Tibial artery (tissue), 4 donors: Measurements from ENCODE around the gene CSTB.

Experiments used
- DNase-seq, 2 donors: peaks; one replicate each; pipeline ENCODE4 v3.0.0-alpha.2; 2019
- H3K27ac ChIP-seq, 2 donors: fragments of 200-600 bp; sonication (generic) in 1 of 2; 1 replicate in 1 of 2; 2 replicates in 1 of 2; pipeline ENCODE4 v1.5.1; 2018 to 2019; ENCODE audit warnings: mild to moderate bottlenecking in 1 of 2
- H3K27me3 ChIP-seq, 2 donors: fragments of 200-600 bp; sonication (generic) in 1 of 2; one replicate each; pipeline versions ENCODE4 v1.5.1 to v1.6.0; 2016 to 2019
- H3K36me3 ChIP-seq, 3 donors: fragments of 200-600 bp; sonication (generic) in 2 of 3; one replicate each; pipeline ENCODE4 v1.5.1; 2016 to 2019; ENCODE audit warnings: mild to moderate bottlenecking in 2 of 3
- H3K4me1 ChIP-seq, 4 donors: fragments of 200-600 bp; sonication (generic) in 2 of 4; 1 replicate in 3 of 4; 2 replicates in 1 of 4; pipeline ENCODE4 v1.5.1; 2016 to 2019
- H3K4me3 ChIP-seq, 2 donors: fragments of 200-600 bp; sonication (generic) in 1 of 2; 1 replicate in 1 of 2; 2 replicates in 1 of 2; pipeline ENCODE4 v1.5.1; 2018 to 2019; ENCODE audit warnings: mild to moderate bottlenecking in 2 of 2
- H3K9me3 ChIP-seq, 3 donors: fragments of 200-600 bp; sonication (generic) in 1 of 3; one replicate each; pipeline ENCODE4 v1.5.1; 2016 to 2019
- intact Hi-C: fragments of 100-400 bp; cut with DNase I; formaldehyde crosslinking; loops from one replicate; pipeline ENCODE4 v1.15.0; 2023; ENCODE audit warnings: low total_unique reads
- TF ChIP-seq, protein P1 (sequence below), 2 experiments: fragments of 200-600 bp in 1 of 2; fragments of 450-650 bp in 1 of 2; IDR thresholded peaks; one replicate each; pipeline ENCODE4 v1.5.1; 2017 to 2019; ENCODE audit warnings: antibody characterized with exemption in 2 of 2, mild to moderate bottlenecking in 1 of 2, moderate library complexity in 1 of 2

The CSTB gene

DNA sequence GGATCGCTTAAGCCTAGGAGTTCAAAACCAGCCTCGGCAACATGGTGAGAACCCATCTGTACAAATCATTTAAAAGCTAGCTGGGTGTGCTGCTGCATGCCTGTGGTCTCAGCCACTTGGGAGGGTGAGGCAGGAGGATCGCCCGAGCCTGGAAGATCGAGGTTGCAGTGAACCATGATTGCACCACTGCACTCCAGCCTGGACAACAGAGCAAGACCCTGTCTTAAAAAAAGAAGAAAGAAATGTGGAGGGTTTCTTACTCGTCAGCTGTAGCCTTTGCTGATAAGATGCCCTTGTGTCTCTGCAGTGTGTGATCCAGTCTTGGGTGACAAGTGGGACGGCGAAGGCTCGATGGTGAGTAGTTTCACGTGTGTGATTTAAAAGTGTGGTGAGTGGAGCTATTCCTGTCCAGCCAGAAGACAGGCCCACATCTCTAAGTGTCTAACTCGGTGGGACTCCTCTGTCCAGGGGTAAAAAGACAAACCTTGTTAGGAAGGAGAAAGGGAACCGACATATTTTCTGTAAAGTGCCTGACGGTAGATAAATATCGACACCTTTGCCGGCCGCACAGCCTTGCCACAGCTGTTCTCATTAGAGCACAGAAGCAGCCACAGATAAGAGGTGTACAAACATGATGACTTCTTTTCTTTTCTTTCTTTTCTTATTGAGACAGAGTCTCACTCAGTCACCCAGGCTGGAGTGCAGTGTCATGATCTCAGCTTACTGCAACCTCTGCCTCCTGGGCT lies 30.2 kb downstream of the CSTB start:
- no peak for DNase-seq
- Histone ChIP-seq H3K27me3 (no peaks in the 10 kb centered on the region), H3K4me1 (peaks cover 0 to 6% (median 0%) of the 10 kb centered on the region in 4 donors), H3K9me3 (no peaks in the 10 kb centered on the region), H3K4me3 (no peak overlapping the region), H3K27ac (no peak overlapping the region), H3K36me3 (peaks cover 45 to 93% (median 68%) of the 10 kb centered on the region in 3 donors)
- TF ChIP-seq, protein P1, sequence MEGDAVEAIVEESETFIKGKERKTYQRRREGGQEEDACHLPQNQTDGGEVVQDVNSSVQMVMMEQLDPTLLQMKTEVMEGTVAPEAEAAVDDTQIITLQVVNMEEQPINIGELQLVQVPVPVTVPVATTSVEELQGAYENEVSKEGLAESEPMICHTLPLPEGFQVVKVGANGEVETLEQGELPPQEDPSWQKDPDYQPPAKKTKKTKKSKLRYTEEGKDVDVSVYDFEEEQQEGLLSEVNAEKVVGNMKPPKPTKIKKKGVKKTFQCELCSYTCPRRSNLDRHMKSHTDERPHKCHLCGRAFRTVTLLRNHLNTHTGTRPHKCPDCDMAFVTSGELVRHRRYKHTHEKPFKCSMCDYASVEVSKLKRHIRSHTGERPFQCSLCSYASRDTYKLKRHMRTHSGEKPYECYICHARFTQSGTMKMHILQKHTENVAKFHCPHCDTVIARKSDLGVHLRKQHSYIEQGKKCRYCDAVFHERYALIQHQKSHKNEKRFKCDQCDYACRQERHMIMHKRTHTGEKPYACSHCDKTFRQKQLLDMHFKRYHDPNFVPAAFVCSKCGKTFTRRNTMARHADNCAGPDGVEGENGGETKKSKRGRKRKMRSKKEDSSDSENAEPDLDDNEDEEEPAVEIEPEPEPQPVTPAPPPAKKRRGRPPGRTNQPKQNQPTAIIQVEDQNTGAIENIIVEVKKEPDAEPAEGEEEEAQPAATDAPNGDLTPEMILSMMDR (IDR thresholded peaks at IDR 0.05): no peak
- intact Hi-C loops: no loop called here

DNA sequence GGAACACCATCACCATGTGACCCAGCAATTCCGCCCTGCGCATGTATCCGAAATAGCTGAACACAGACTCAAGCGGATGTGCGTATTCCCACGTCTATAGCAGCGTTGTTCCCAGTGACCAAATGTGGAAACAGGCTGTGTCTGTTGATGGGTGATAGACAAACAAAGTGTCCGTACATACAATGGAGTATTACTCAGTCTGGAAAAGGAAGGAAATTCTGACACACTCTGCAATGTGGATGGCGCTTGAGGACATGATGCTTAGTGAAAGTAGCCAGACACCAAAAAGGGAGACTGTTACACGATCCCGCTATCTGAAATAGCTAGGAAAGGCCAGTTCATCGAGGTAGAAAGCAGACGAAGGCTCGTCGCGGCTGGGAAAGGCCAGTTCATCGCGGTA lies 31.4 kb downstream of the CSTB start:
- intact Hi-C loops: no loop called here
- H3K36me3 ChIP-seq: peaks cover 41 to 81% (median 59%) of the 10 kb centered on the region in 3 donors
- no peak overlapping the region for H3K4me3 ChIP-seq
- H3K27me3 ChIP-seq: no peaks in the 10 kb centered on the region
- no peaks in the 10 kb centered on the region for H3K9me3 ChIP-seq
- H3K27ac ChIP-seq: no peak overlapping the region
- DNase-seq: no peak
- peaks cover 0 to 12% (median 0%) of the 10 kb centered on the region in 4 donors for H3K4me1 ChIP-seq
- TF ChIP-seq, protein P1 (IDR thresholded peaks at IDR 0.05): no peak

DNA sequence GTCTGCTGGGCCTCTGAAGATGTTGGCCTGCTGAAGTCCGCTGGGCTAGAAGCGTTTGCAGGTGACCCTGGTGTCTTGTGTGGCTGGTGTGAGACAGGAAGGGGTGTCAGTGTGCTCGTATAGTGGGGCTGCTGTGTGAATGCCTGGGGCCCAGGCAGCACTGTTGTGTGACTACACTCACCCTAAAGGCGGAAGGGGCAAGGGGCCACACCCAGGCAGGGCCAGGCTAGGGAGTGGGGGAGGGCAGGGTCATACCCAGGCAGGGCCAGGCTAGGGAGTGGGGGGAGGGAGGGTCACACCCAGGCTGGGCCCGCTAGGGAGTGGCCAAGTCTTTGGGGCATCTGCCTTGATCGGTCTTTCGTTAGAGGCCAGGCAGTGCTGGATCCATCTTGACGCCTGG lies 32.2 kb downstream of the CSTB start:
- no peak for DNase-seq
- no peak overlapping the region for H3K4me3 ChIP-seq
- peaks cover 0 to 12% (median 0%) of the 10 kb centered on the region in 4 donors for H3K4me1 ChIP-seq
- TF ChIP-seq, protein P1 (IDR thresholded peaks at IDR 0.05): no peak
- no peaks in the 10 kb centered on the region for H3K27me3 ChIP-seq
- H3K9me3 ChIP-seq: no peaks in the 10 kb centered on the region
- intact Hi-C loops: no loop called here
- peaks cover 40 to 73% (median 51%) of the 10 kb centered on the region in 3 donors for H3K36me3 ChIP-seq
- H3K27ac ChIP-seq: no peak overlapping the region

DNA sequence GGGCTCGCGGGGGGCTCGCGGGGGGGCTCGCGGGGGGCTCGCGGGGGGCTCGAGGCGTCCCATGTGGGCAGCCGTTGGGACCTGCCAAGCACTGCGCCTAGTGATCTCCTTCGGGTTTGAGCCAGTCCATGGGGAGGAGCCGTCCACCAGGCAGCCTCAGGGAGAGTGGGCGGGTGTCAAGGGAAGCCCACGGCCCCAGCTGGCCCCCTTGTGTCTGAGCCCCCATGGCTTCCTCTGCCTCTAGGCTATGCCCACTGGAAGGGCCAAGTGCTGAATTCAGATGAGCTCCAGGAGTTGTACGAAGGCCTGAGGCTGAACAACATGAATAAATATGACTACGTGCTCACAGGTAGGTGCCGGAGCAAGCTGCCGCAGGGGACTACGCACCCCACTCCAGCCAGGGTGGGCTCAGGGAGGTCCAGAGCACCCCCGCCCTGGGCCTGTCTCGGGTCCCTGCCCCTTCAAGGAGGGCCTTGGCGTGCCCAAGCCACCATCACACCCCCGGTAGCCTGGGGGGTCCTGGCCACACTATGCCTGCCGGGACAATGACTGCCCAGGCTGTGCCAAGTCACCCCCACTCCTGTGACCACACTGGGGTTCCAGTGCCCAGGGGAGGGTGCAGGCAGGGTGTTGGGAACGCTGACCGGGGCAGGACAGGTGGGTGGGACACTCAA lies 34.5 kb downstream of the CSTB start:
- H3K27ac ChIP-seq: no peak overlapping the region
- no peak overlapping the region for H3K4me3 ChIP-seq
- DNase-seq: no peak
- no peaks in the 10 kb centered on the region for H3K9me3 ChIP-seq
- intact Hi-C loops: no loop called here
- no peaks in the 10 kb centered on the region for H3K27me3 ChIP-seq
- H3K36me3 ChIP-seq: peaks cover 27 to 66% (median 43%) of the 10 kb centered on the region in 3 donors
- peaks cover 0 to 12% (median 0%) of the 10 kb centered on the region in 4 donors for H3K4me1 ChIP-seq
- TF ChIP-seq, protein P1 (IDR thresholded peaks at IDR 0.05): no peak

DNA sequence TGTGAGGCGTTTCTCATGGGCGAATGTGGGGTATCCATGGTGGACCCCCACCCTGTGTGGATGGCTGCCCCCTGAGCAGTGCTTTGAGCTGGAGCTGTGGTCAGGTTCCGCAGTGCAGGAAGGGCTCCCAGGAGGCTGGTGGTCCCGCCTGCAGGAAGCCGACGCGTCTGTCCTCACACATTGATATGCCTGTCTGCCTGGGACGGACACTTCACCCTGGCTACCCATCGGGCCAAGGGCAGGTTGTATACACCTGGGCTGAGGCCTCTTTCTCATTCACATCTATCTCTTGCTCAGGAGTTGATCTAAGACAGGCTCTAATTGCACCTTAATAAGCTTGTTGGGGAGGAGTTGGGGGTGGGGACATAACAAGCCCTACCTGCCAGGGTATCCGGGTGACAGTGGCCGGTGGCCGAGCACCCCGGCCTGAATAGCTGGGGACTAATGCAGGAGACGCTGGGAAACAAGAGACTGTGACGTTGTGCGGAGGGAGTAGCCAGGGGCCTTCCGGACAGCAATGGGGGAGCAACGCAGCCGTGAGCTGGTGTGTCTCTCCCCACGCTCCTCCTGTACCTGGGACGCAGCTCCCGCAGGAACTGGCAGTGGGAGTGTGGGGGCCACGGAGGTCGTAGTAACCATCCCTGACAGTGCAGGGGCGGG lies 35.5 kb downstream of the CSTB start:
- intact Hi-C loops: no loop called here
- Histone ChIP-seq H3K4me3 (no peak overlapping the region), H3K4me1 (peaks cover 0 to 15% (median 0%) of the 10 kb centered on the region in 4 donors), H3K27ac (peak overlapping the region; percentile 44 to 64), H3K36me3 (peaks cover 20 to 65% (median 33%) of the 10 kb centered on the region in 3 donors), H3K27me3 (no peaks in the 10 kb centered on the region), H3K9me3 (no peaks in the 10 kb centered on the region)
- DNase-seq: peak; percentile 49 to 87
- TF ChIP-seq, protein P1 (IDR thresholded peaks at IDR 0.05): no peak
